ENCODE results near the gene C19orf67. TPM values are rescaled to one million over a fixed set of nuclear protein-coding genes. Genes with fewer than 3 reads are reported as not detected.

Gene C19orf67
- total RNA-seq, 2 donors from 2014 or later: not detected

DNA sequence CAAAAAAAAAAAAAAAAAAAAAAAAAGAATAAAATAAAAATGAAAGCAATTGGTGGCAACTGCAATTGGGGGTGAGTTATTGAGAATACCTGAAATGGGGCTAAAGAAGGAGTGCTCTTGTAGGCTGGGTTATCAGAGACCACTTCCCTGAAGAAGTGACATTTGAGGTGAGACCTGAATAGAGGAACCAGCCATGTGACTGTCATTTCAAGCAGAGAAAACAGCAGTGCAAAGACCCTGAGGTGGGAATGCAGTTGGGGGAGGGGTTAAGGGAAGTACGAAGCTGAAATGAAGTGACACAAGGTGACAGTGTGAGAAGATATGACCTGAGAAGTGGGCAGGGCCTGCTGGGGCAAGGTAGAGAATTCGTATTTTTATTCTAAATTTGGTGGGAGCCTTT is 19.4 kb downstream of the C19orf67 start:
- no peaks in the 10 kb centered on the region for H3K36me3 Mint-ChIP-seq (ENCODE audit: insufficient read depth in 2 of 2)
- peak in 1 of 2 donors; percentile 13 for ATAC-seq (replicated peaks in 1 of 2)
- no peaks in the 10 kb centered on the region for H3K27me3 Mint-ChIP-seq (ENCODE audit: low read depth)

DNA sequence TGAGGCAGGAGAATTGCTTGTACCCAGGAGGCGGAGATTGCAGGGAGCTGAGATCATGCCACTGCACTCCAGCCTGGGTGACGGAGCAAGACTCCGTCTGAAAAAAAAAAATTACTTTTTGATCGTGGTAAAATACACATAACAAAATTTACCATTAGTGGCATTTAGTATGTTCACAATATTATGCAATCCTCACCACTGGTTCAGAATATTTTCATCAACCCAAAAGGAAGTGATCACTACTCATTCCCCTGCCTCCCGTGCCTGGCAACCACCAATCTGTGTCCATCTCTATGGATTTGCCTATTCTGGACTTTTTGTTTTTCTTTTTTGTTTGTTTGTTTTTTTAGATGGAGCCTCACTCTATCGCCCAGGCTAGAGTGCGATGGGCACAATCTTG is 22.5 kb downstream of the C19orf67 start:
- ATAC-seq (replicated peaks in 1 of 2) (no peak), DNase-seq (no peak)
- no peaks in the 10 kb centered on the region for H3K36me3 Mint-ChIP-seq (ENCODE audit: insufficient read depth in 2 of 2)
- peaks cover 16% of the 10 kb centered on the region for H3K4me1 Mint-ChIP-seq (ENCODE audit: low read depth)
- peaks cover 28% of the 10 kb centered on the region for H3K27me3 Mint-ChIP-seq (ENCODE audit: low read depth)
- H3K9me3 Mint-ChIP-seq: no peaks in the 10 kb centered on the region
- H3K27ac Mint-ChIP-seq: no peak overlapping the region
- H3K4me3 Mint-ChIP-seq: no peak overlapping the region

More for the DNA sequence above, 19.4 kb downstream of the C19orf67 start:
- no peak overlapping the region for H3K4me3 Mint-ChIP-seq
- H3K4me1 Mint-ChIP-seq (ENCODE audit: low read depth): no peaks in the 10 kb centered on the region
- H3K9me3 Mint-ChIP-seq: no peaks in the 10 kb centered on the region
- no peak for DNase-seq
- no peak overlapping the region for H3K27ac Mint-ChIP-seq

DNA sequence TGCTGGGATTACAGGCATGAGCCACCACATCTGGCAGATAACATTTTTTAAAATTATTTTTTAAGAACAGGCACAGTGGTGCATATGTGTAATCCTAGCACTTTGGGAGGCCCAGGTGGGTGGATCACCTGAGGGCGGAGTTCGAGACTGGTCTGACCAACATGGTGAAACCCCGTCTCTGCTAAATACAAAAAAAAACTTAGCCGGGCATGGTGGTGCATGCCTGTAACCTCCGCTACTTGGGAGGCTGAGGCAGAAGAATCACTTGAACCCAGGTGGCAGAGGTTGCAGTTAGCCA is 23.1 kb downstream of the C19orf67 start:
- Mint-ChIP-seq H3K36me3 (ENCODE audit: insufficient read depth in 2 of 2) (no peaks in the 10 kb centered on the region), H3K4me3 (no peak overlapping the region), H3K27me3 (ENCODE audit: low read depth) (peaks cover 34% of the 10 kb centered on the region), H3K4me1 (ENCODE audit: low read depth) (peaks cover 22% of the 10 kb centered on the region), H3K27ac (no peak overlapping the region), H3K9me3 (no peaks in the 10 kb centered on the region)
- DNase-seq (no peak), ATAC-seq (replicated peaks in 1 of 2) (no peak)

DNA sequence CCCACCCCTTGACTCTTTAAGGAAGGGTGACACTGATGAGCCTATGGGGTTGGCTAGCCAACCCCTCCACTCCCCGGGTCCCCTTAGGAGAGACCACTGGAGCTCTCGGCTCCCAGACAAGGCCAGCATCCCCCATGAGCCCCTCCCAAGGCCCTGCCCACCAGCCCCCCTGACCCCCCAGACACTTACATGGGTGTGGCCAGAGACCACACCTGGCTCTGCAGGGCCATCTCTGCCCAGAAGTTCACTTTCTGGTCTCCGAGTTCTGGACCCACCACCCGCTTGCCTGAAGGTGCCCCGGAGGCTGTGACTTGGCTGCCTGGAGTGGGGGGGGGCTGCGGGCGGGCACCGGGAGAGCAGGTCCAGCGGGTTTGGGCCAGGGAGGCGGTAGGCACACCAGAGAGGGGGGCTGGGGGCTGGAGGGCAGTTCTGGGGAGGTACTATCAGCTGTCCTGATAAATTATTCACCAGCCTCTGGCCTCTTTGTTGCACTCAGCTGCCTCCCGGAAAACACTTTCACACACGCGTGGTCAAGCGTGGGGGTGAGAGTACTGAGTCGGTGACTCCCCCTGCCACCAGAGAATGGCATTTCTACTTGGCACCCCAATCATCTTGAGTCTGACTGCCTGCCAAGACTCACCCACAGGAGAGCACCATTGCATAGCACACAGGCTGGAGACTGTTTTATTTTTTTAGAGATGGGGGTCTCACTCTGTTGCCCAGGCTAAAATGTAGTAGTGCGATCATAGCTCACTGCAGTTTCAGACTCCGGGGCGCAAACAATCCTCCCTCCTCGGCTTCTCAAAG is 23.6 kb downstream of the C19orf67 start, which contains the start of gene PALM3:
Gene PALM3, minus strand, starts transcription at position 326 of the 807 bp plus-strand sequence. Its CDS starts 96 bp downstream, at position 230.
- no peak for ATAC-seq (replicated peaks in 1 of 2)
- H3K27me3 Mint-ChIP-seq (ENCODE audit: low read depth): peaks cover 34% of the 10 kb centered on the region
- H3K27ac Mint-ChIP-seq: no peak within 1 kb of the TSS

DNA sequence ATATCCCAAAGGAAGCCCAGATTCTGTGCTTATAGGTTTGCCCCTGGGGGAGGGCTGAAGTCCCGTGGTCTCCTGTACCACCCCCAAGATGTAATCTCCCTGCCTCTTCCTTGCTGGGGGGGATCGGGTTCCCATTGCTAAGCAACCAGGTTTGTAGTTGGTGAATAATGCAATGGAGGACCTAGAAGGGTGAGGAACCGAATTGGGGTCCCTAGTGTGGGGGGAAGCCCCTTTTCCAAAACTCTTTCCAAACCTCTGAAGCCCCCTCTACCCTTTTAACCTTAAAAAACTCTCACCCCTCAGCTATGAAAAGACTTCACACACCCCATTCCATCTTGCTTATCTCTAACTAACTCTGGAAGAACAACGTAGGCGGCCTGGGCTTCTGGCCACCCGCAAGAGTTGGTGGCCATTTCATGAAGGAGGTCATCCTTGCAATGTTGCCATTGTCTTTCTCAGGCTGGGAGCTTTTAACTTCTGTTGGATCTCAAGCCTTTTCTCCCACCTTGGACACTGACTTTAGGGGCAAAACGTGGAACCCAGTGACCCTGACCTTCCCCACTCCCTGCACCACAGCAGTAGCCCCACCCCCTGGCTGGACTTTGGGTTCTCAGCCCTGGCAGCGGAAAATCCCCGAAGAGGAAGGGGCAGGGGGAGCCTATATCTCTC is 24.4 kb downstream of the C19orf67 start:
- no peak overlapping the region for H3K4me3 Mint-ChIP-seq
- no peak for ATAC-seq (replicated peaks in 1 of 2)

More for the DNA sequence above, 23.6 kb downstream of the C19orf67 start, which contains the start of gene PALM3:
- H3K4me3 Mint-ChIP-seq: no peak within 1 kb of the TSS
- no peaks in the 10 kb centered on the region for H3K36me3 Mint-ChIP-seq (ENCODE audit: insufficient read depth in 2 of 2)
- peaks cover 22% of the 10 kb centered on the region for H3K4me1 Mint-ChIP-seq (ENCODE audit: low read depth)
- no peak for DNase-seq
- no peaks in the 10 kb centered on the region for H3K9me3 Mint-ChIP-seq

DNA sequence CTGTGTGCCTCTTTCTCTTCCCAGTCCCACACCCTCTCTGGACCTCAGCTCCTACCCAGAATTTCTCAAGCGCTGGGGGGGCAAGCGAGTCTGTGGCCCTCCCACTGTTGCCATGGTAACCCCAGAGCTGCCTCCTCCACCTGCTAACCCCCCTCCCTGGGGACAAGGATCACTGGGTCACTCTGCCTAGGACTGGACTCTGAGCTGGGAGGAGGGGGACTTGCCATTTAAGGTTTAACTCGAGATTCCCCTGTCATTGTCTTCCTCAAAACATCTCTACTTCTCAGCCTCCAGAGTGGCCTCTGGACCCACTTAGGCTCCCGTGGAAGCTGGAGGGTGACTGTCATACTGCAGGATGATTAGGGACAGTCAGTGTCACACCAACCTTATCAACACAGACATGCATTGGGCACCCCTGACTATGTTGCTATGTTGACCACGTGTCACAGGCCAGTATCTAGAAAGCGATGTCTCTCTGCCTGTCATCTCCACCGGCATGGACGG is 25.9 kb downstream of the C19orf67 start:
- H3K27me3 Mint-ChIP-seq (ENCODE audit: low read depth): peaks cover 34% of the 10 kb centered on the region
- no peak overlapping the region for H3K27ac Mint-ChIP-seq
- H3K36me3 Mint-ChIP-seq (ENCODE audit: insufficient read depth in 2 of 2): no peaks in the 10 kb centered on the region
- DNase-seq (no peak), ATAC-seq (replicated peaks in 1 of 2) (no peak)
- no peaks in the 10 kb centered on the region for H3K9me3 Mint-ChIP-seq
- H3K4me1 Mint-ChIP-seq (ENCODE audit: low read depth): peaks cover 22% of the 10 kb centered on the region
- peak overlapping the region in 1 of 2 donors; percentile 26 for H3K4me3 Mint-ChIP-seq

More for the DNA sequence above, 24.4 kb downstream of the C19orf67 start:
- no peaks in the 10 kb centered on the region for H3K9me3 Mint-ChIP-seq
- peaks cover 22% of the 10 kb centered on the region for H3K4me1 Mint-ChIP-seq (ENCODE audit: low read depth)
- H3K27ac Mint-ChIP-seq: no peak overlapping the region
- peaks cover 34% of the 10 kb centered on the region for H3K27me3 Mint-ChIP-seq (ENCODE audit: low read depth)
- DNase-seq: no peak
- no peaks in the 10 kb centered on the region for H3K36me3 Mint-ChIP-seq (ENCODE audit: insufficient read depth in 2 of 2)

DNA sequence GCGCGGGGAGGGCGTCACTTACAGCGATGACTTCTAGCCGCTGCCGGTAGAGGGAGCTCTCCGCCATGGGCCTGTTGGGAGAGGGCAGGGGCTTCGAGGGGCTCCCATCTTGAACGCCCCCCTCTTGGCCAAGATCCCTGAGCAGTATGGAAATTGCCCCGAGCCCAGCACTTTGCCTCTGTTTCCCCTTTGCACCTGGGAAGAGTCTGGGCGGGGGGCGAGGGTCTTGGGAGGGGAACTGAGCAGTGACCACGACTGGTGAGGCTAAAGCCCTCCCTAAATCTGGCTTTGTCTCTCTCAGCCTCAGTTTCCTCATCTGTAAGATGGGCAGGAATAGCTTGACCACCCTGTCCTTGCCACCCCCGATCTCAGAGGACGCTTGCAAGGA is 26.5 kb downstream of the C19orf67 start:
- ATAC-seq (replicated peaks in 1 of 2) (peak; percentile 45 to 59), DNase-seq (peak; percentile 63 to 65)
- H3K9me3 Mint-ChIP-seq: no peaks in the 10 kb centered on the region
- H3K4me1 Mint-ChIP-seq (ENCODE audit: low read depth): peaks cover 22% of the 10 kb centered on the region
- H3K27me3 Mint-ChIP-seq (ENCODE audit: low read depth): peaks cover 34% of the 10 kb centered on the region
- H3K27ac Mint-ChIP-seq: no peak overlapping the region
- H3K36me3 Mint-ChIP-seq (ENCODE audit: insufficient read depth in 2 of 2): no peaks in the 10 kb centered on the region
- H3K4me3 Mint-ChIP-seq: peak overlapping the region; percentile 85 to 86

DNA sequence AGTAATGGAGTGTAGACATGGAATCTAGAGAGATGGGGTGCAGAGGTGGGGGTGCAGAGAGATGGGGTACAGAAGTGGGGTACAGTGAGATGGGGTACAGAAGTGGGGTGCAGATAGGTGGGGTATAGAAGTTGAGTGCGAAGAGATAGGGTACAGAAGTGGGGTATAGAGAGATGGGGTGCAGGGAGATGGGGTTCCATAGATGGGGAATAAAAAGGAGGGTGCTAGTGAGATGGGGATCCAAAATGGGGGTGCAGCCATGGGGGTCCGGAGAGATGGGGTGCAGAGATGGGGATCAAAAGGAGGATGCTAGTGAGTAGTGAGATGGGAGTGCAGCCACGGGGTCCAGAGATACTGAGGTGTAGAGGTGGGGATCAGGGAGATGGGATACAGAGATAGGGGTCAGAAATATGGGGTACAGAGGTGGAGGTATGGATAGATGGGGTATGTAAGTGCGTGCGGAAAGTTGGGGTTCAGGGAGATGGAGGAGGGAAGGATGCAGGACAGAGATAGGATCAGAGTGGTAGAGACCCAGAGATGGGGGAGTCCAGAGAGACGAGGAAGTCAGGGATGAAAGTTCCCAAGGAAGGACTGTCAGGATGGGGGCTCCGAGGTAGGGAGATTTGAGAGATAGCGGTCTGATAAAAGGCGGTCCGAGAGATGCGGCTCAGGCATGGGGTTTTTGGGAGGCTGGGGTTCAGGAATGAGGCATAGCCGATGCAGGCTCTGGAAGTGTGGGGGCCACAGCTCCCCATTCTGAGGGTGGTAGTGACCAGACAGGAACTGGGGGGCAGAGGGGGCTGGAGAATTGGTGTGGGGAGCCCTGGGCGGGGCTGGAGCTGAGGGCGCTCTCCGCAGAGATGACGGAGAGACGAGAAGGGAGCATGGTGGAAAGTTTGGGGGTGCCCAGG is 27.1 kb downstream of the C19orf67 start:
- Mint-ChIP-seq H3K4me3 (peak overlapping the region; percentile 85 to 86), H3K27me3 (ENCODE audit: low read depth) (peaks cover 34% of the 10 kb centered on the region), H3K27ac (no peak overlapping the region), H3K9me3 (no peaks in the 10 kb centered on the region), H3K36me3 (ENCODE audit: insufficient read depth in 2 of 2) (no peaks in the 10 kb centered on the region), H3K4me1 (ENCODE audit: low read depth) (peaks cover 22% of the 10 kb centered on the region)
- DNase-seq (no peak), ATAC-seq (replicated peaks in 1 of 2) (no peak)

DNA sequence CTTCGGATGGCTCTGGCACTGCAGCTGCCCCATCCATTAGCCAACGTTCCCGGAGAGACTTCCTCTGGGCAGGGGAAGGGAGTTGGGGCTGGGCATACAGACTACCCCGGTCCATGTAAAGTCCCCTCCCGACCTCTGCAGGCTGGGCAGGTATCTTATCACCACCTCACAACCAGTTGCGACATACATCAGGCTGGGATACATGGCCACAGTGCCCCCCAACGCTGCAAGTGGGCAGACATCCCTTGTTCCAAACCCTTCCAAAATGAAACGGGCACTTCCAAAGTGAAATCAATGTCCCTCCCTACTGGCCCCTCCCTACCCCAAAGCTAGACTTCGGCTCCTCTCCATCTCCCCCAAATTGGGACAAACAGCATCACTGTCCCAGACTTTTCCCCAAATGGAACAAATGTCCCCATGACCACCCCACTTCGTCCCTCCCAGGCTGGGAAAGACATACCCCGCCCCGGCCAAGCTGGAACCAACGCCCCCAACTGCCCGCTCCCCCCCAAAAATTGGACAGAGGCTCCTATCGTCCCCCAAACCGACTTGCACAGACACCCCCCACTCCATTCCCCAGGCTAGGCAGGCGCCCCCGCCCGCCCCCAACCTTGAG is 28.7 kb downstream of the C19orf67 start:
- H3K27ac Mint-ChIP-seq: no peak overlapping the region
- H3K27me3 Mint-ChIP-seq (ENCODE audit: low read depth): peaks cover 34% of the 10 kb centered on the region
- H3K4me3 Mint-ChIP-seq: peak overlapping the region; percentile 45 to 59
- no peak for ATAC-seq (replicated peaks in 1 of 2)
- H3K36me3 Mint-ChIP-seq (ENCODE audit: insufficient read depth in 2 of 2): peaks cover 6 to 9% of the 10 kb centered on the region in 2 donors
- no peaks in the 10 kb centered on the region for H3K9me3 Mint-ChIP-seq
- H3K4me1 Mint-ChIP-seq (ENCODE audit: low read depth): peaks cover 22% of the 10 kb centered on the region
- DNase-seq: no peak

DNA sequence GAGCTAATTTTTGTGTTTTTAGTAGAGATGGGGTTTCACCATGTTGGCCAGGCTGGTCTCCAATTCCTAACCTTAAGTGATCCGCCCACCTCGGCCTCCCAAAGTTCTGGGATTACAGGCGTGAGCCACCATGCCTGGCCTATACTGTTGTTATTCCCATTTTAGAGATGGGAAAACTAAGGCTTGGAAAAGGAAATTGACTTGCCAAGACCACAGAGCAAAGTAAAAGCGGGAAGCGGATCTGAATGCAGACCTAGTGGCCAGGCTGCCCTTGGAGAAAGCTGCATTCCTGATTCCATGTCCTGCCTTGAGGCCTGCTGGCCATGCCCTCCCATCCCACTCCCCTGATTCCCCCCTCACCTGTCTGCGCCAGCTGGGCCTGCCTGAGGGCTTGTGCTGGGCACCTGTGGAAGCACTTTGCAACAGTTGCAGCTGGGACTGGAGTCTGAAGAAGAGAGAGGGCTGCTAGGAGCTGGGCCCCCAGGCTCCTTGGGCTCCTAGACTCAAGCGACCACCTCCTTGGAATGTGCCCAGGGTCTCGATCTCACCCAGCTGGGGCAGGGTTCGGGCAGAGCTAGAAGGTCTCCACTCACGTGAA is 29.4 kb downstream of the C19orf67 start:
- no peak overlapping the region for H3K4me3 Mint-ChIP-seq
- H3K27ac Mint-ChIP-seq: no peak overlapping the region
- H3K27me3 Mint-ChIP-seq (ENCODE audit: low read depth): peaks cover 34% of the 10 kb centered on the region
- ATAC-seq (replicated peaks in 1 of 2): no peak
- no peaks in the 10 kb centered on the region for H3K9me3 Mint-ChIP-seq
- DNase-seq: no peak
- H3K36me3 Mint-ChIP-seq (ENCODE audit: insufficient read depth in 2 of 2): peaks cover 6 to 13% of the 10 kb centered on the region in 2 donors
- peaks cover 22% of the 10 kb centered on the region for H3K4me1 Mint-ChIP-seq (ENCODE audit: low read depth)

DNA sequence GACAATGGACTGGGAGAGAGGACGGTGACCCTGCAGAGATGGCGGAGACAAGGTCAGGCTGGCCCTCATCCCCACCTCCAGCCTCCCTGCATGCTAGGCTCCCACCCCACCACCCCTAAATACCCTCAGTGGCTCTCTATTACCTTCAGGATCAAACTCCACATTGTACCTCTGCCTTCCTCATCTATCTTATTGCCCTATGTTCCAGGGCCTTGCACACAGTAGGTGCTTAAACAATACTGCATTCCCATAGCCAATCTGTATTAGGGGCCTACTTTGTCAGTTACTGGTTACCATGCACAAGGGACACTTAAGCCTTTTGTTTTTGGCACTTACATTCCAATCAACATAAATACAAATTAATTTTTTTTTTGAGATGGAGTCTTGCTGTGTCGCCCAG is 30.2 kb downstream of the C19orf67 start:
- peaks cover 27% of the 10 kb centered on the region for H3K27me3 Mint-ChIP-seq (ENCODE audit: low read depth)
- no peak overlapping the region for H3K27ac Mint-ChIP-seq
- ATAC-seq (replicated peaks in 1 of 2): no peak
- H3K9me3 Mint-ChIP-seq: no peaks in the 10 kb centered on the region
- no peak overlapping the region for H3K4me3 Mint-ChIP-seq
- H3K4me1 Mint-ChIP-seq (ENCODE audit: low read depth): peaks cover 22% of the 10 kb centered on the region
- DNase-seq: no peak
- H3K36me3 Mint-ChIP-seq (ENCODE audit: insufficient read depth in 2 of 2): peaks cover 6 to 16% of the 10 kb centered on the region in 2 donors

DNA sequence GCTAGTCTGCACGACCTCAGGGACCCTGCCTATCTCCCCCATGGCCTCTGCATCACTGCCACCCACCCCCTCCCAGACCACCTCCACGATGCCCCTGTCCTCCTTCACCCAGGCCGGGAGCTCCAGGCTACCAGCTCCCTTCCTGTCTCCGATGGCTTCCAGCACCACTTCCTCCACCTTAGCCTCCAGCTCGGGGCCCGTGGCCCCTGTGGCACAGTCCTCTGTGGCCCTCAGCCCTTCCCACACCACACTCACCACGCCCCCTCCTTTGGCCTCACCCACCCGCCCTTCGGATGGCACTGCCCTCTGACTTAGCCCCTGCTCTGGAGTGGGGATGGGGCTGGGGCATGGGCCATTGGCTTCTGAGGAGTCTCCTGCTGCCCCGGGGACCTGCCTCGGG is 30.9 kb downstream of the C19orf67 start:
- peak in 1 of 2 donors; percentile 15 for ATAC-seq (replicated peaks in 1 of 2)
- Mint-ChIP-seq H3K36me3 (ENCODE audit: insufficient read depth in 2 of 2) (peaks cover 7 to 21% of the 10 kb centered on the region in 2 donors), H3K27me3 (ENCODE audit: low read depth) (peaks cover 22% of the 10 kb centered on the region), H3K4me3 (no peak overlapping the region), H3K27ac (no peak overlapping the region), H3K4me1 (ENCODE audit: low read depth) (peaks cover 18% of the 10 kb centered on the region), H3K9me3 (no peaks in the 10 kb centered on the region)
- DNase-seq: no peak

Data from activated T-cell treated with anti-CD3 and anti-CD28 coated beads, Interleukin-2, amount 50 U/mL, for 72 hours (primary cell).